Glutamatergic neuron (in vitro differentiated cells): Measurements from ENCODE around the gene SLC35F3. TPM values are rescaled to one million over a fixed set of nuclear protein-coding genes. Genes with fewer than 3 reads are reported as not detected.

Source experiments
- DNase-seq: peaks from one replicate; pipeline ENCODE4 v3.0.0; 2022
- H3K27ac Mint-ChIP-seq: one replicate; pipeline ENCODE4 v1.8.0; 2020; ENCODE audit warnings: mild to moderate bottlenecking, mixed read lengths, inconsistent platforms; ENCODE audit not compliant: unreplicated experiment
- H3K27me3 Mint-ChIP-seq: one replicate; pipeline ENCODE4 v1.8.0; 2020; ENCODE audit warnings: mild to moderate bottlenecking, moderate library complexity, mixed read lengths, inconsistent platforms; ENCODE audit not compliant: unreplicated experiment
- H3K36me3 Mint-ChIP-seq: one replicate; pipeline ENCODE4 v1.8.0; 2020; ENCODE audit warnings: mild to moderate bottlenecking, mixed read lengths, inconsistent platforms; ENCODE audit not compliant: unreplicated experiment
- H3K4me1 Mint-ChIP-seq: one replicate; pipeline ENCODE4 v1.8.0; 2020; ENCODE audit warnings: mild to moderate bottlenecking, low read depth, mixed read lengths, inconsistent platforms; ENCODE audit not compliant: unreplicated experiment
- H3K4me3 Mint-ChIP-seq: one replicate; pipeline ENCODE4 v1.8.0; 2020; ENCODE audit warnings: mild to moderate bottlenecking, mixed read lengths, inconsistent platforms; ENCODE audit not compliant: unreplicated experiment
- H3K9me3 Mint-ChIP-seq: one replicate; pipeline ENCODE4 v1.8.0; 2020; ENCODE audit warnings: mild to moderate bottlenecking, moderate library complexity, mixed read lengths, inconsistent platforms; ENCODE audit not compliant: unreplicated experiment
- CTCF ChIP-seq: fragments of 200-600 bp; sonication (generic); IDR thresholded peaks from one replicate; pipeline ENCODE4 v1.5.0; 2021; ENCODE audit not compliant: partially characterized antibody, unreplicated experiment
- total RNA-seq: library from RNA; stranded (reverse); fragmentation: NEBNext Ultra II Directional; extraction: Animal tissue kit (Norgen Biotek cat#: 25700); gene quantifications from one replicate; pipeline ENCODE4 v1.2.1, GENCODE V29; 2021; ENCODE audit not compliant: unreplicated experiment

The SLC35F3 gene
- total RNA-seq, 1 donor from 2014 or later = 0.98 TPM

GRCh38 chr1:234273981-234274380 is 369.5 kb downstream of the SLC35F3 start:
- no peak for DNase-seq
- Mint-ChIP-seq H3K4me1 (no peaks in the 10 kb centered on the region), H3K27me3 (no peaks in the 10 kb centered on the region), H3K9me3 (peaks cover 3% of the 10 kb centered on the region), H3K36me3 (peaks cover 5% of the 10 kb centered on the region), H3K4me3 (no peak overlapping the region), H3K27ac (no peak overlapping the region)
- TF ChIP-seq CTCF = no peak

GRCh38 chr1:234276151-234276788 is 371.8 kb downstream of the SLC35F3 start:
- no peak for DNase-seq
- no peak overlapping the region for H3K27ac Mint-ChIP-seq
- no peaks in the 10 kb centered on the region for H3K4me1 Mint-ChIP-seq
- H3K4me3 Mint-ChIP-seq = no peak overlapping the region
- no peak for TF ChIP-seq CTCF
- peaks cover 2% of the 10 kb centered on the region for H3K27me3 Mint-ChIP-seq
- peaks cover 3% of the 10 kb centered on the region for H3K9me3 Mint-ChIP-seq
- no peaks in the 10 kb centered on the region for H3K36me3 Mint-ChIP-seq

GRCh38 chr1:234277161-234277868 is 372.8 kb downstream of the SLC35F3 start:
- TF ChIP-seq CTCF = no peak
- no peak overlapping the region for H3K4me3 Mint-ChIP-seq
- DNase-seq = no peak
- peaks cover 3% of the 10 kb centered on the region for H3K9me3 Mint-ChIP-seq
- H3K27me3 Mint-ChIP-seq = peaks cover 2% of the 10 kb centered on the region
- no peaks in the 10 kb centered on the region for H3K36me3 Mint-ChIP-seq
- H3K27ac Mint-ChIP-seq = no peak overlapping the region
- no peaks in the 10 kb centered on the region for H3K4me1 Mint-ChIP-seq

GRCh38 chr1:234279021-234279420 is 374.5 kb downstream of the SLC35F3 start:
- no peak overlapping the region for H3K27ac Mint-ChIP-seq
- no peak overlapping the region for H3K4me3 Mint-ChIP-seq
- no peaks in the 10 kb centered on the region for H3K36me3 Mint-ChIP-seq
- H3K27me3 Mint-ChIP-seq = peaks cover 2% of the 10 kb centered on the region
- no peak for DNase-seq
- TF ChIP-seq CTCF = no peak
- H3K9me3 Mint-ChIP-seq = peaks cover 2% of the 10 kb centered on the region
- no peaks in the 10 kb centered on the region for H3K4me1 Mint-ChIP-seq

GRCh38 chr1:234280500-234280899 is 376.0 kb downstream of the SLC35F3 start:
- TF ChIP-seq CTCF = no peak
- no peaks in the 10 kb centered on the region for H3K4me1 Mint-ChIP-seq
- no peak overlapping the region for H3K27ac Mint-ChIP-seq
- no peak overlapping the region for H3K4me3 Mint-ChIP-seq
- H3K9me3 Mint-ChIP-seq = peaks cover 2% of the 10 kb centered on the region
- H3K27me3 Mint-ChIP-seq = peaks cover 2% of the 10 kb centered on the region
- H3K36me3 Mint-ChIP-seq = no peaks in the 10 kb centered on the region
- no peak for DNase-seq
